ENCODE measurements around the gene LRRIQ1. TPM values are rescaled to one million over a fixed set of nuclear protein-coding genes. Genes with fewer than 3 reads are reported as not detected.

The LRRIQ1 gene, protein sequence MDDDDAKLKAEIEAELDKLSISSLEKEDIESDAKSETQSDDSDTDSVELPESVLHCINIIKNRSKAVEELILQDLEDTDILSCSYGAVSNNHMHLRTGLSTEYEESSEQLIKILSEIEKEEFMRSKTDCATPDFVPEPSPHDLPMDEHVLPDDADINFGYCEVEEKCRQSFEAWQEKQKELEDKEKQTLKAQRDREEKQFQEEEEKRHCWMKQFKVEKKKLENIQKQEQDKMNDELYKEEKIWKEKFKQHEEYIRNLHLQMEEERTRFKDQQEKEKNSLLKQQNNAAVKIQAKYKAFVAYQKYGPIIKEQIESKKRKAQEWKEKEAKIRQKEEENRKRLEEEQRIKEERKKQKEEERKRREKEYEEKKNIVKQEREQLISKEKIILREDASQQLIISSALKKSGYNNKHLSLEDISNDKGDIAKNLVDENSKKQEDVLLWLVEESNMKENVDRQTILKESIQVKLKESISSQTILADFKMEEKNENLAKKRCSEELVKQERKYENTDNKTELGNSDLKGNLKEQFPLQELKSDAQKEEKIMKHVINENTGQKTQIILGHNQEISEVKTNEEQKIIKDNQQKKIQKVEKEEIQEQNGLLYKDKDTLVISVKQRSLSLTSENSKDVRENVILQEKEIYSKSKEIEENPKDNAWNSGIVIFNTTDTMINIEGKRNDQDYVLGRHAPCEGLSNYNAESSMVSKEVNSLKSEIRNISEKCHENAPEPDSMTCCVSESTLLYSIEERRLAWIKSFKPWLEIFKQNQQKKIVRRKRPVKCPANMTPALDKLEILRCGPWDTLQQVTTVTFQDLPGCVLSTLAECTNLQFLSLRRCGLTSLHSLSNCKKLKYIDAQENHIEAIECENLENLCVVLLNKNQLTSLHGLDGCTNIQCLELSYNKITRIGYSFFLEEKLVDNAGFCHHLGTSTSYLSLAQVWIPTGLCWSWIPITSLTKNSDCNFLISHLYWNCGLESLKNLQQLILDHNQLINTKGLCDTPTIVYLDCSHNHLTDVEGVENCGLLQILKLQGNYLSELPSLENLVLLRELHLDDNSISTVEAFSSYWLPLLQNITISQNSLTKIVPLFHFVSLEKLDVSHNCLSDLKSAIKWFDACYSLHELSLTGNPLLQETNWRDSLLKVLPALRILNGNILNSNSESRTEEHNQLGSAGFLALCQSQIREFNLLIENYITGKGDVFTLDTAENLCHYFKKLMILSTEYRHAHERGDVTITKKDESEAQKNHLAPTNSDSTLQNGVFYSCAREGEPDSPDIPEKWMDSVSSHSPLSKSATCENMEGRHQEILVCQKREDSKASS (N-terminal part only)
- total RNA-seq, result 0.14 and 0.28 TPM in 2 replicates

DNA sequence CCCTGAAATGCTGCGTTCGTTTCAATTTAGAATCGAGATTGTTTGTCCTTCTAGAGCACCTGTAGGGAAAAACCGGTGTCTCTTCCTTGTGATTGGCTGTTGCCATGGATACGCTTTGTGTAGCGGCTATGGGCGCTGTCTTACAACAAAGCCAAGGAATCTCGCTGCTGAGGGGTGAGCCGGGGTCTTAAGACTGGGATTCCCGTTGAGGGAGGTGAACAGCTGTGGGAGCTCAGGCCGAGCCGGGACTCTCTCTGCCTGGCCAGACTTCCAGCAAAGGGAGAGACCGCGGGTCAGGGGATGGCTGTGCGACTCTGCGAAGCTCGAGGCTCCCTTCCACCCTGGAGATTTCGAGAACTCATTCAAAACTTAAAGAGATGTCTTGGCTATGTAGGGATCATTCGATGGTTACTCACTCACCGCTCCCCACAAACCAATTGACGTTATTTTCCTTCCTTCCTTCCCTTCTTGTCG, at the start of gene LRRIQ1, which contains the start of gene TSPAN19:
LRRIQ1 (plus strand) TSS at position 118 of the 474 bp plus-strand sequence. CDS start 1,826 bp downstream, outside the sequence.
TSPAN19 (minus strand) TSS at position 44 of the 474 bp plus-strand sequence. CDS start 6,331 bp downstream, outside the sequence.

DNA sequence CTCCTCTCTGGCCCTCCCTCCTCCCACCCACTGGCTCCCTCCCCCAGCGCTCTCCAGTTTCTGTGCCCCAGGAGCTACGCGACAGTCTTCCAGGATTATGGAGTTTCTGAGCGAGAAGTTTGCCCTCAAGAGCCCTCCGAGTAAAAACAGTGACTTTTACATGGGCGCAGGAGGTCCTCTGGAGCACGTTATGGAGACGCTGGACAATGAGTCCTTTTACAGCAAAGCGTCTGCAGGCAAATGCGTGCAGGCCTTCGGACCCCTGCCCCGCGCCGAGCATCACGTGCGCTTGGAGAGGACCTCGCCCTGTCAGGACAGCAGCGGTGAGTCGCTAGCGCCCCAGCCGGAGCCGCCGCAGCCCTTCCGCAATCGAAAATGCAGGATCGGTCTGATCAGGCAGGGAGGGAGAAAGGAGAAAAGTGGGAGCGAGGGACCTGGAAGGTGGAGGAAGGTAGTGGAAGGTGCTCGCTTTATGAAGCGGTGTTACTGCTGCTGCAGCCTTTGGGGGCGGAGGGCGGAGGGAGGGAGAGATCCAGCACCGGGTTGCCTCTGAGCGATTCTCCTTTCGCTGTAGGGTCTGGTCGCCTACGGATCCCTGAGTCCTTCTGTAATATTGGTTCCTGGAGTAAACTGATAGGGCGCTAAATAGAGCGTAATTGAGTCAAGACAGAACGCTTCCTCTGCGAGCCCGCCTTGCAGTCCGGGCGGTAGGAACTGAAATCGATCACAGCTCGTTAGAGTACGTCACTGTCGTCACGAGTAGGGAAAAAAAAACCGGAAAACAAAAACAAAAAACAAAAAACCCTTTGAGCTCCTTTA, 244.2 kb downstream of the LRRIQ1 start, which contains the start of gene ALX1:
ALX1 (plus strand) TSS at position 56 of the 819 bp plus-strand sequence; CDS start at position 98, 42 bp downstream.

Other genes starting within 250 kb of the LRRIQ1 start
- gene SLC6A15, start 123.6 kb upstream of the LRRIQ1 start, total RNA-seq, result 16.8 and 17.6 TPM in 2 replicates
- gene TSPAN19, start 74 bp upstream of the LRRIQ1 start, total RNA-seq, result not detected in 2 replicates
- gene ALX1, start 243.9 kb downstream of the LRRIQ1 start, total RNA-seq, result 1.4 and 2.5 TPM in 2 replicates